22Rv1 (cell line): ENCODE measurements around the gene ZNF469.

ENCODE experiments used
- CTCF ChIP-seq: fragments of 450-650 bp; IDR thresholded peaks from 2 replicates; pipeline ENCODE4 v1.5.1; 2017; ENCODE audit warnings: mild to moderate bottlenecking
- ZFX ChIP-seq: fragments of 450-650 bp; IDR thresholded peaks from 2 replicates; pipeline ENCODE4 v1.6.1; 2017; ENCODE audit warnings: antibody characterized with exemption, borderline replicate concordance

GRCh38 chr16:88432174-88432573 lies 49.4 kb downstream of the ZNF469 start:
- no peak for TF ChIP-seq CTCF
- TF ChIP-seq ZFX: no peak
